ENCODE data around the gene LINC00632.

Gene LINC00632

DNA sequence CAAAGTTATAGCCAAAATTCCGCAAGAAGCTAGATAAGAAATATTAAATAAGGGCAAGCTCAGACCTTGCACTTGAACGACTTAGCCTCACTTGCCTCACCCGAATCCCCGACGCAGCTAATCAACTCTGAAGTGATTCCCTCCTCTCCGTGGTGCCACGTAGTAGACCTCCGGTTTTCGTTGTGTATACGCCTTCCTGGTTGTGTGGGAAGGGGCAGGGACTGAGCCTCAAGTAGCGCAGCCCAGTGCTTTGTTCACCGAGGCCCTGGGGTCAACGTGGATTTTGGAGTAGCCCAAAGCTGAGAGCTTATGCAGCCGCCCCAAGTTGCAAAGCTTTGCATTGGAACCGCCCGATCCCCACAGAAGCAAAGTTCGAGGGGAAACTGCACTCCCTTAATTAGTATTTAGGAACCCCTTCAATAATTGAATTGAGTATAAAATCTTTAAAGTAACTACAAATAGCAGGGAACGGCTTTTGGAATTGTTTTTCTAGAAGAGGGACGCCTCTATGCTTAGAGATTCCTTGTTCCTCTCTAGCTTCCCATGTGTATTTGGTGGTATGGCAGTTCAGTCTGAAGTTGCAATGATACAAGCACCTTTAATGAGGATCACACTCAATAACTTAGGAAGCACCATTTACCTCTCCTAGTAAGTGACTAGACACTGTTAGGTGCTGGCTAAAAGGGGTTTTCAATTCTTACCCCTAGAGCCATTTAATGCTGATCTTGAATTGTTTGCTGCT, 55.7 kb downstream of the LINC00632 start:
- DNase-seq: no peak

DNA sequence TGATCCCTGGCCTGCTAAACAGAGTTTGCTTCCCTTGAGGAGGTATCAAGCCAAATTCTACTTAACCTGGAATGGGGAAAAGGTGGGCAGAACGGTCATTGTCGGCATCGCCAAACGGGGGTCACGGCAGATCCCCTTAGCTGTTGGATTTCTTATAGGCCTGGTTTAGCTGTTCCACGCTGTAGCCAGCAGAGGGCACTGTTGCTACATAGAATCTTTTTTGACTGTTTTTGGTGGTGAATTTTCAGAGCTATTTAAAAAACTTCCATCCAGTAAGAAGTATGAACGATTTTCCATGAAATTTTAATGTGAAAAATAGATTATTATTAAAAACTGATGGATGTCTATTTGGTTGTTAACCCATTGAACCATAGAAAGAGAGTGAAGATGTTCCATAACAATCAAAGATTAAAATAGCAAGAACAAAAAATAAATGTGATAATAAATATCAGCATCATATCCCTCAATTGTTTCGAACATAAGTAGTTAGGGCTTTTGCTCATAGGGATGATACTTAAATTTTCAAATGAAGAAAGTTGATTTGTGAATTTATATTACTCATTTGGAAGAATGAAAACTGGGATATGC, 56.6 kb downstream of the LINC00632 start:
- peak; percentile 24 for DNase-seq

DNA sequence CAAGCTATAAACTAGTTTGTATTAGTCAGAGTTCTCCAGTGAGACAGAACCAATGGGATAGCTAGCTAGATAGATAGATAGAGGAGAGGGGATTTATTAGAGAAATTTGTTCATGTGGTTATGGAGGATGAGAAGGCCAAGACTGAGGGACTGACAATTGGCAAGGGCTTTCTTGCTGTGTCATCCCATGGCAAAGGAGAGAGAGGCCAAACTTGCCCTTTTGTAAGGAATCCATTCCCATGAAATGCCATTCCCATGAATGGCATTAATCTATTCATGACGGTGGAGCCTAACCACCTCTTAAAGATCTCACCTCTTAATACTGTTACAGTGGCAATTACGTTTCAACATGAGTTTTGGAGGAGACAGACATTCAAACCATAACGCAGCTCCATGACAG, 58.1 kb downstream of the LINC00632 start:
- DNase-seq: no peak

DNA sequence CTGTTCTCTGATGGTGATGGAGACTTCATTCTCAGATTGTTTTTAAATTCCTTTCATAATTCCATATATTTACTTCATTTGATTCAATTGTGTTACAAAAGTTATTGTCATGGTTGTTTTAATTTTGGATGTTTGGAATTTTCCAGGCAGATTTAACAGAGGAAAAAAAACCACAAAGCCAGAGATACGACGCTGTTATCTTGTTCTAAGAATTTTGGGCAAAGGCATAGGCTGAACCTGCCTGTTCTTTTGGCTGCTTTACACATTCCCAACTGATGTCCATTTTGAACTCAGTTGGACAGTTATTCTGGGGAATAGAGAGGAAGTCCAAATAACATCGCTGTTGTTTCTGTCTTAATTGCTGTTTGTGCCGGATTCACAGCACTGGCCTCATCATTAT, 65.7 kb downstream of the LINC00632 start:
- no peak for DNase-seq

DNA sequence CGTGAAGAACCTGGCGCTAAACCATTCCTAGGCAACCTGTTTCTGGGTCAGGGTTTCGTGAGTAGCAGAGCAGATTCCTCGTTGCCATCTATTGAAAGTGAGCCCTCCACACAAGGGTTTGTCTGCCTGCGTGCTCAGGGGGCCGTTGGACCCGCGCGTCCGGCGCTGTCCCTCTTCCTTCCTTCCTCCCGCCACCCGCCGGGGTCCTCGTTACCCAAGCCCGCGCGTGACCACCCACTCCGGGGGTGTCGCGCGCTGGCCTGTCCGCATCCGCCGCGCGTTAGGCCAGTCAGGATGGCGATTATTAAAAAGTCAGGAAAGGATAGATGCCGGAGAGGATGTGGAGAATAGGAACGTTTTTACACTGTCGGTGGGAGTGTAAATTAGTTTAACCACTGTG, 66.8 kb downstream of the LINC00632 start:
- no peak for DNase-seq

DNA sequence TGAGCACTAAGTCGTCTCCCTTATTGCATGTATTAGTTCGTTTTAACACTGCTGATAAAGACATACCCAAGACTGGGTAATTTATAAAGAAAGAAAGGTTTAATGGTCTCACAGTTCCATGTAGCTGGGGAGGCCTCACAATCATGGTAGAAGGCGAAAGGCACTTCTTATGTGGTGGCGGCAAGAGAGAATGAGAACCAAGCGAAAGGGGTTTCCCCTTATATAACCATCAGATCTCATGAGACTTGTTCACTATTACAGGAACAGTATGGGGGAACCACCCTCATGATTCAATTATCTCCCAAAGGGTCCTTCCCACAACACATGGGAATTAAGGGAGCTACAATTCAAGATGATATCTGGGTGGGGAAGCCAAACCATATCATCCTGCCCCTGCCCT, 85.1 kb downstream of the LINC00632 start:
- no peak for DNase-seq

DNA sequence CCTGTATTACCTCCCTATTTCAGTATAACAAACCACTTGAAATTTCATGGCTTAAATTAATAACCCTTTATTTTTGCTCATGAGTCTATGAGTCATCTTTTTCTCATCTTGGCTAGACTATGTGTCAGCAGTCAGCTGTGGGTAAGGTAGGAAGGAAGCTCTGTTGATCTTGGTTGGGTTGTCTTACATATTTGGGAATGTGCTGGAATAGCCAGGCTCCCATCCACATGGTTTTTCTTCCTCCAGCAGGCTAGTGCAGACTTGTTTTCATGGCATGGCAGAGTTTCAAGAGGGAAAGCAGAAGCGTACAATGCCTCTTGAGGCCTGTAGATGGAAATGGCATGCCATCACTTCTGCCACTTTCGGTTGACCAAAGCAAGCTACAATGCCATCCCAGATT, 89.7 kb downstream of the LINC00632 start:
- no peak for DNase-seq

DNA sequence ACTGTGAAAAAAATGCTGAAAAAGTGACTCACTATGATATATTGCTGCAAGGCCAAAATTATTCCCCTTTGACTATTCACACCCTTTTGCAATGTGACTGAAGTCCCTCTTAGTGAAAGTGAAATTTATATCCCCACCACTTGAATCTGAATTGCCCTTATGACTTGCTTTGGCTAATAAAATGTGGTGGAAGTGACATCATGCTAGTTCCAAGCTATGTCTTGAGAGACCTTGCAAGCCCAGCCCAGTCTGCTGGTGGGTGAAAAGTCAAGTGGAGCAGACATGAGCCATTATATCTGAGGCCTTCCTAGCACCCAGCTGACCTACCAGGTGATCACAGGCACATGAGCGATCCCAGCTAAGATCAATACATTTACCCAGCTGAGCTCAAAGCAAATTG, 94.7 kb downstream of the LINC00632 start:
- no peak for DNase-seq

DNA sequence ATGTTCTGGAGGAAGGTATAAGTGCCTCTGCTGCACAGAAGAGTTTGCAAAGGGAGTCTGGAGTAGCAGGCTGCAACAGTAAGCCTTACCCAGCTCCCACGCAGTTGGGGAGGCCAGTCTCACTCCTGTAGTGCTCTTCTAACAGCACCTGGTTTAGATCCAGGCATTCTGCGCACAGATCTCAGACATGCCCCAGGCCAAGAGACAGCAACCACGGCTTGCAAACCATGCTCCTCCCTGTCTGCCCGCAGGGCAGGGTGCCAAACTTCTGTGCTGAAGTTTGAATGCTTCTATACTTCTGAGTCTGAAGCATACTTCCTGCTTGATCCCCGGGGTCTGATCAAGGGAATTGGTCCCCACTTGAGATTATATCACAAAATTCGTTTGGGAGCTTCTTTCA, 106.3 kb downstream of the LINC00632 start:
- DNase-seq: no peak

DNA sequence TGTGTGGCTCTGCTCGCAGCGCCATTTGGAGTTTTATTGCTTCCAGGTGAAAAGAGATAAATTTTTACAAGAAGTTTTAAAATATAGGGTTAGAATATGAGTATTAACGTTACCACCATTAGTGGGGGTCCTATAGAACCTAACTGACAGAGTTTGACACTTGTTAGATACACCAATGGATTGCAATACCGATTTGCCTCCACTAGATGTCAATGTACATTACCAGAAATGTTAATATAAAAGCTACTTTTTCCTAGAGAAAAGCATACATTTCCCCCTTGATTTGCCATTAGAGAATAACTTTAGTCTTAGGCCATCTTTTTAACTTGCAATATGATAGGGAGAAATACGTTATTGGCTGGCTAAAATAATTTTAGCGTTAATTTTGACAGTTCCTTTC, 108.4 kb downstream of the LINC00632 start:
- DNase-seq: no peak

DNA sequence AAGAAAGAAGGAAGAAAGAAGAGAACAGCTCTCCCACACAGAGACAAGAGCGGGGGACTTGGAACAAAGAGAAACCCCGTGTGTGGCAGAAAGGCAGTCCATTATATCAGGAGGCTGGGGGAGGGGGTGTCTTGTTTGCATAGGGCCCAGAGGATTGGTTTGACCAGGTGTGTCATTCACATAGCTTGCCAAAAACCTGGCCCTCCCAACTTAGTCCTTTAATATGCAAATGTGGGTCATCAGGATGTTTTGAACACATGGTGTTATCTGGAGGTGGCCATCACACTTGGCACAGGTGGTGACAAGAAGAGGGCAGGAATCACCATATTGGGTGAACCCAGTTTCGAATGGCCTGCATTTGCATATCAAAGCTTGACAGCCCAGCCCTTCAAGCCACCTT, 111.7 kb downstream of the LINC00632 start:
- no peak for DNase-seq

DNA sequence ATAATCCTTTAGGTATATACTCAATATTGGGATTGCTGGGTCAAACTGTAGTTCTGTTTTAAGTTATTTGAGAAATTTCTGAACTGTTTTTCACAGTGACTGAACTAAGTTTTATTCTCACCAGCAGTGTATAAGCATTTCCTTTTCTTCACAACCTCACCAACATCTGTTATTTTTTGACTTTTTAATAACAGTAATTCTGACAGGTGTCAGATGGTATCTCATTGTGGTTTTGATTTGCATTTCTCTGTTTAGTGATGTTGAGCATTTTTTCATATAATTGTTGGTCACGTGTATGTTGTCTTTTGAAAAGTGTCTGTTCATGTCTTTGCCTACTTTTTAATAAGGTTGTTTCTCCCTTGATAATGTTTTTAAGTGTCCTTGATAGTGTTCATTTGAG, 112.6 kb downstream of the LINC00632 start:
- no peak for DNase-seq

DNA sequence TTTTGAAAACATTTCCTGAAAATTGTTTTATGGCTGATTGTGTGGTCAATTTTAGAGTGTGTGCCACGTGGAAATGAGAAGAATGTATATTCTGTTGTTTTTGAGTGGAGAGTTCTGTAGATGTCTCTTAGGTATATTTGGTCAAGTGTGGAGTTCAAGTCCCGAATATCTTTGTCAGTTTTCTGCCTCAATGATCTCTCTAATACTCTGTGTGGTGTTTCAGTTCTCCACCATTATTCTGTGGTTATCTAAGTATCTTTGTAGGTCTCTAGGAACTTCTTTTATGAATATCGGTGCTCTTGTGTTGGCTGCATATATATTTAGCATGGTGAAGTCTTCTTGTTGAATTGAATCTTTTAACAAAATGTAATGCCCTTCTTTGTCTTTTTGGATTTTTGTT, 113.3 kb downstream of the LINC00632 start:
- no peak for DNase-seq

DNA sequence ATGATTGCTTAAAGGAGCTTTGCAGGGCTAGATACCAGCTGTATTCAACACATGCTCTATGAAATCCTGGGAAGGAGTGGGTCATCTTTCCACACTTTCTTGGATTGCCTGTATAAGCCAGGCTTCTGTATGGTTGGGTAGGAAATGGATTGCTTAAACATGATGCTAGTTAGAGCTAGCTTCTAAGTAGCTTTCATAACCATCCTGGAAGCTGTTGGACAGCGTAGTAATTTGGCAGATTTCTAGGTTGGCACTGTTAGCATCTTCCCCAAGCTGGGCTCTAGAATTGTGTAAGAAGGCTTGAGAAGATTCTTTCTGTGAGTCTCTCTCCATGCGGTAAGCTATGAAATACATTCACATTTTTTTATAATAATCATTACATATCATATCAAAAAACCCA, 127.3 kb downstream of the LINC00632 start:
- no peak for DNase-seq

All from effector CD4-positive, alpha-beta T cell (primary cell).